OCI-LY7 (cell line): ENCODE data around the gene C1QC.

Experiments used
- EZH2phosphoT487 ChIP-seq: fragments of 200-600 bp; sonication (generic); IDR thresholded peaks from 2 replicates; pipeline ENCODE4 v1.6.1; 2018; ENCODE audit warnings: low read depth, borderline replicate concordance, mild to moderate bottlenecking, mixed run types, antibody characterized with exemption, low read length, moderate library complexity, mixed read lengths
- TF ChIP-seq, protein P1 (sequence below): fragments of 200-600 bp; sonication (generic); conservative IDR thresholded peaks from 2 replicates; pipeline ENCODE4 v1.5.1; 2014; ENCODE audit warnings: mild to moderate bottlenecking, antibody characterized with exemption, low read length, moderate library complexity, mixed read lengths

DNA sequence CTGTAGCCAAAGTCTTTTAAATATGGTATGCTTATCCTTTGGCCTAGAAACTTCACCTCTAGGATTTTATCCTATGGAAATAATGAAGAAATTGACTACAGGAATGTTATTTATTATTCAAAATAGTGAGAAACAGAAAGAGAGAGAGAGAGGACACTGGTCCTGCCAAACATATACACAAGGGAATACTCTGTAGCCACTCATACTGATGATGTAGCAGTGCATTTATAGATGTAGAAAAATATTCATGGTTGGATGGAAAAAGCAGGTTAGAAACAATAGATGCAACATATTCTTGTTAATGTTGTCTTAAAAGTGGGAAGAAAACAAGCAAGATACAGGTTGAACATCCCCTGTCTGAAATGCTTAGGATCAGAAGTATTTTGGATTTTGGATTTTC lies 45.0 kb downstream of the C1QC start:
- TF ChIP-seq, protein P1, sequence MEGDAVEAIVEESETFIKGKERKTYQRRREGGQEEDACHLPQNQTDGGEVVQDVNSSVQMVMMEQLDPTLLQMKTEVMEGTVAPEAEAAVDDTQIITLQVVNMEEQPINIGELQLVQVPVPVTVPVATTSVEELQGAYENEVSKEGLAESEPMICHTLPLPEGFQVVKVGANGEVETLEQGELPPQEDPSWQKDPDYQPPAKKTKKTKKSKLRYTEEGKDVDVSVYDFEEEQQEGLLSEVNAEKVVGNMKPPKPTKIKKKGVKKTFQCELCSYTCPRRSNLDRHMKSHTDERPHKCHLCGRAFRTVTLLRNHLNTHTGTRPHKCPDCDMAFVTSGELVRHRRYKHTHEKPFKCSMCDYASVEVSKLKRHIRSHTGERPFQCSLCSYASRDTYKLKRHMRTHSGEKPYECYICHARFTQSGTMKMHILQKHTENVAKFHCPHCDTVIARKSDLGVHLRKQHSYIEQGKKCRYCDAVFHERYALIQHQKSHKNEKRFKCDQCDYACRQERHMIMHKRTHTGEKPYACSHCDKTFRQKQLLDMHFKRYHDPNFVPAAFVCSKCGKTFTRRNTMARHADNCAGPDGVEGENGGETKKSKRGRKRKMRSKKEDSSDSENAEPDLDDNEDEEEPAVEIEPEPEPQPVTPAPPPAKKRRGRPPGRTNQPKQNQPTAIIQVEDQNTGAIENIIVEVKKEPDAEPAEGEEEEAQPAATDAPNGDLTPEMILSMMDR: no peak
- TF ChIP-seq EZH2phosphoT487: no peak
